Medulla oblongata (tissue), 1 donor: ENCODE data around the gene NR2E1.

ENCODE experiments used
- DNase-seq: peaks from one replicate; pipeline ENCODE4 v3.0.0-alpha.2; 2015; ENCODE audit errors: extremely low spot score

Gene NR2E1

DNA sequence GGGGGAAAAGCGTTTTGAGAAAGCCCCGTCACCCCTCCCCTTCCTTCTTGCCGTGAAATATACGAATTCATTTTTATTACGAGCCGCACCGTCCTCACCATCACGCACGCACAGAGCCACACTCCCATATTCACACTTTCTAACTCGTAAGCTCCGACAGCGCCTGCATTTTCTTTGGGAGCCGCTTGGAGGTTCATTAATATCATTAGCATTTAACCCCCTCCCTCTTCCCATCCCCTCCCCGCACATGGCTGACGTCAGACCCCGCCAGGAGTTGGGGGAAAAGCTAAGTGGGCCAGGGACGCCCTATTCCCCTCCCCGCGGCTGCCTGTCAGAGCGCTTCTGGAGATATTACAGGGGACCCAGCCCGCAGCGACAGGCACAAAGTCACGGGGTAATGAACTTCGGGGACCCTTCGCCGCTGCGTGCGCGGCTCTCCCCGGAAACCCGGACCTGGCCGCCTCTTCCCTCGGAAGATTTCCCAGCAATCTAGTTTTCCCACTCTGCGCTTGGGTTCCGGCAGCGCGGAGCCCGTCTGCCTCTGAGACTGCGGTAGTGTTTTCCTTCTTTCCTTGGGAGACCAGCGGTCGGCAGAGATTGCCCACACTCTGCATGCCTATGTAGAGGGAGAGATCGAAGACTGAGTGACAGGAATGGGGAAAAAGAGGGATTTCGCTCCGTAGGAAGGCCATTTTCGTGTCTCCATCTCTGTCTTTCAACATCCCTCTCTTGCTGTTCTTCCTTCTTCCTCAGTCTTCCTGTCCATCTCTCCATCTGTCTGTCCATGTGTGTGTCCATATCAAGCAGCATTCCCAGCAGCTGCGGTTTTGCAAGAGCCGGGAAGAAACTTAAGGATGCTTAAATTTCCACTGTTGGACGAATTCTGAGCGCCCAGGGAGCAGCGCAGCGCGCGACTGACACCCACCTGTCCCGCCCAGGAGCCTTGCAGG is at the start of gene NR2E1:
NR2E1 (plus strand) TSS at position 309 of the 950 bp plus-strand sequence. CDS start 744 bp downstream, outside the sequence.
- DNase-seq = no peak

DNA sequence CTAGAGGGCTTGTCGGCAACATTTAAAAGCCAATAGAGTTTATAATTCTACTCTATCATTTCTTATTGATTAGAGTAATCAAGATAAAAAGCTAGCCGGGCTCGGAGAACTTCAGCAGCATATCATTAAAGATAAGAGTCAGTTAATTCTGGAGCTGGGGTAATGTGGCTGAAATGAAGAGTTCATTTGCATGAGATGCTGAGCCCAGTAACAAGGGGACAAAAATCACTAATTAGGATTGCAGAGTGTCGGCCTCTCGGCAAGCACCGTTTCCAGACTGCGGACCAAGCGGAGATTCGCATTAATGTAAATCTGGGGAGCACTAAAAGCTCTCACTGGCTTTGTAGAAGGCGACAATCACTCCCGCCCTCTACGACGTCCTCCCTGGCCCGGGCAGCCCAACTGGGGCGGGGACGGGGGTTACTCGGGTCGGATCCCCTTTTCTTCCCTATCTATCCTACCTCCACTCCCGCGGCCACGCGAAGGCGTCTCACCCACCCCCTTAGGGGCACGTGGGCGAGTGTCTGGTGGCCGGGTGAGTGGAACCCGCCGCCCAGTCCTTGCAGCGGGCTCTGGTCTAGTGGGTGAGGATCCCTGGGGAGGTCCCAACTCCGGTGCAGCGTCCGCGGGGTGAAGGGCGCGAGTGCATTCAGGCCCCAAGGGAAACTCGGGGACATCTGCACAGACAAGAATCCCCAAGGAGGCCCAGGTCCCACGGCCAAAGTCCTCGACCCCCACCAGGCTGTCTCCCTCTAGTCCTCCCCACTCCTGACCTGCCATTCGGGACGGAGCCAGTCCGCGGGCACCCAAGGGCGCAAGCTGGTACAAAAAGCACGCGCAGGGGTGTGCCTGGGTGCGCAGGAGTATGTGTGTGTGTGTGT is 49.0 kb upstream of the NR2E1 start:
- no peak for DNase-seq

GRCh38 chr6:108117427-108118358 is 48.1 kb upstream of the NR2E1 start:
- no peak for DNase-seq

GRCh38 chr6:108118359-108118724 is 47.5 kb upstream of the NR2E1 start:
- no peak for DNase-seq

- no peak for DNase-seq
Measured at GRCh38 chr6:108118810-108119768, 46.7 kb upstream of the NR2E1 start.

DNA sequence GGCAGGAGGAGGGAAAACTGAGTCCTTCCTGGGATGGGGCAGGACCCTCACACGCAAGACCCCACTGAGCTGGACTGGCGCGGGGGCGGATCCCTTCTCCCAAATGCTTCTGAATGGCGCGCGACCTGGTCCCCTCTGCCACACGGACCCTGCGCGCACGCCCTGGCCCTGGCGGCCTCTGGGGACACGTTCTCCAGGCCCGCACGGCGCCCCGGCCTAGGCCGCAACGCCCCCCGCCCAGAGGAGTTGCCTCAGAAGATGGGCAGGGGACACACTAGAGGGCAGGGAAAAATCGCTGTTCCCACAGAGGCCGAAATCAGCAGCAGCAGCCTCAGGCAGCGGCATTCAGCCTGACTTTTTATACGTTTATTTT is 46.1 kb upstream of the NR2E1 start:
- DNase-seq = no peak

DNA sequence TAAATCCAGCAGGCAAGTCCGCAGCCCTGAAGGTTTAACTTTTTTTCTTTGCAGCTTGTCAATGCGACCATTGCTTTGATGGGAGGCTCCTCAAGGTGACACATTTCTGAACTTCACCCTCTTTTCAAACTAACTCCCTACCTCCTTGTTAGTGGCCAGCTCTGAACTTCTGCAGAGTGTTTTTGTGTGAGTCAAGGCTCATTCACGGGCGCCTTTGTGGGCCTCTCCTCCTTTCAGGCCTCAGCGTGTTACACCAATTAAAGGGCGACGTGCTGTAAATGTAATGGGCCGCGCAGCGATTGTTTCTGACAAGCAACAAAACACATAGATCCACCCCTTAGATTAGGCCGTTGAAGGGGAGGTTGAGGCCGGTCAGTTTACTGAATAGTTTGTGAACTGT is 45.5 kb upstream of the NR2E1 start:
- no peak for DNase-seq

- no peak for DNase-seq
Measured at GRCh38 chr6:108121612-108122011, 44.2 kb upstream of the NR2E1 start.

GRCh38 chr6:108123481-108123929 is 42.3 kb upstream of the NR2E1 start:
- no peak for DNase-seq

GRCh38 chr6:108123946-108124345 is 41.9 kb upstream of the NR2E1 start:
- DNase-seq = no peak

GRCh38 chr6:108127056-108127455 is 38.8 kb upstream of the NR2E1 start:
- DNase-seq = no peak

DNA sequence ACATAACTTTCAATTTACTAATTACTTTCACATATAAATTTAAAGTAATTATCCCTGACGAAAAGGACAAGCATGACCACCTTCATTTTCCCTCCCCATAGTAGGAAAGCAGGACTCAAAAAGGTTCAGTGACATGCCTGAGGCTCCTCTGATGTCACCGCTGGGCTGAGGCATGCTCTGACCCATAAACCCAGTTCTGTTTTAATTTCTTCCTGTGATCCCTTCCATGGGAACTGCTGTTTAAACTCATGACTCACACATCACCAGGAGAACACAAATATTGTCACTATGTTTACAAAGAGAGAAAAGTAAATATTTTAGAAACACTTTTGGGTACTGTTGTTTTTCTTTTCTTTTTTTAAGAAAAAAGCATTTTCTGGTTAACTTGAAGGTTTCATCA is 38.0 kb upstream of the NR2E1 start:
- DNase-seq = no peak

DNA sequence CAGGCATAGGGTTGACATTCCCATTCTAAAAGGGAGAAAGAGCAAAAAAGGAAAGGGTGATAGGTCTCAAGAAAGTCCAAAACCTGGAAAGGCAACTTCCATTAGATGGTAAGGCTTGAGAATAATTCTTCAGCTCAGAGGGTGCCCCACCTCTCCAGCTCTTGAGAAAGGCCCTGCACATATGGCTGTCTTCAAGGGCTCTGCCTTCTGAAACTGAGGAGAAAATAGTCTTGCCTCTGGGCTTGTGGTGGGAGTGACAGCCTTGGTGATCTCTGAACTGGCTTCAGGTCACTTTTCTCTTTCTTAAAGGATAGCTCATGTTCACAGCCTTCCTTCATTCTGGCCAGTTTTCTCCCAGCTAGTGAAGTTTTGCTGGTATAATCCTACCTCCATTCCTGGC is 35.6 kb upstream of the NR2E1 start:
- DNase-seq = no peak

DNA sequence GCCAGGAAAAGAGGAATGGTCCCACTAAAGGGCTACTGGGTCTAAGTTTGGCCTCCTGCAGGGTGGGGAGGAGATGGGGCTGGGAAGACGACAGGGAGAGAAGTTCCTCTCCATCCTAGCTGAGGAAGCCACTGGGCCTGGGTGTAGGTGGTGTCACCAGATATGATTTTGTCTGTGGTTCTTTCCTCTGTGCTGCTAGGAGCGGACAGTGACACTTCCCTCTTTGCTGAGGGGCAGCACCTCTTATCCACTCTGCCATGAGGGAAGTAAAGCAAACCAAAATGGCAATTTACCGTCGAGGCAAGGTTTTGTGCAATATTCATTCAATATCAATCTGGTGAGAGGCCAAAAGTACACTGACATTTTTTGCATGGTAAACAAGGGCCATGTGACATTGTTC is 33.0 kb upstream of the NR2E1 start:
- DNase-seq = no peak

- DNase-seq = peak; percentile 34
Measured at GRCh38 chr6:108133594-108134179, 32.1 kb upstream of the NR2E1 start.

DNA sequence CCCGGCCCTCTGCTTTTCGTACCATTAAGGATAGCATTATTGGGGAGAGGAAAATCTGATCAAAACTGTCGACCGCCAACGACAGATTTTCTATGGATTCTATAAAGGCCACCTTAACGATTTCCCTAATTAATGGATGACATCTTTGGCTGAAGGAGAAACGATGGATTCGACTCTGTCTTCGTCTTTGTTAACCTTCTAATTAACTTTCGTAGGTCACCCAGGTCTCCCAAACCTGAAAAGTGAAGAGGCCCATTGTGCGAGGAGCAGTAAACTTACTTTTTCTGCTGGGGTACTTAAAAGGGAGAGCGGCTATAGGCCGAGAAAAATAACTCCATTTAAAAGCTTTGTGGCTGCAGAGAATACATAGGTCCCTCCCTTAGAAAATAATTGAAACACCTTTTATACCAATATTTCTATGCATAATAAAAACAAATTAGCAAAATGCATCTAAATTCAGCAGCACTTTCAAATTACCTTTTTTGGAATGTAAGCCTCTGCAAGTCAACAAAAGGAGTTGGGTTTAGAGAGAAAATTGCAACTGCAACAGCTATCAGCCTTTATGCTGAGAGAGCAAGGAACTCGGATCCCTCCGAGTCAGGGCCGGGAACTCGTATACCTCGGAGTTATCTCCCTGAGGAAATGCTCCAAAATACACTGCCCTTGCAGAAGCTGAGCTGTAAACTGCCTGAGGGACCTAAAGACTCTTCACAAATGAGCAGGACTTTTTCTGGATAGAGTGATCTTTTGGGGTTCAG is 31.4 kb upstream of the NR2E1 start:
- no peak for DNase-seq

DNA sequence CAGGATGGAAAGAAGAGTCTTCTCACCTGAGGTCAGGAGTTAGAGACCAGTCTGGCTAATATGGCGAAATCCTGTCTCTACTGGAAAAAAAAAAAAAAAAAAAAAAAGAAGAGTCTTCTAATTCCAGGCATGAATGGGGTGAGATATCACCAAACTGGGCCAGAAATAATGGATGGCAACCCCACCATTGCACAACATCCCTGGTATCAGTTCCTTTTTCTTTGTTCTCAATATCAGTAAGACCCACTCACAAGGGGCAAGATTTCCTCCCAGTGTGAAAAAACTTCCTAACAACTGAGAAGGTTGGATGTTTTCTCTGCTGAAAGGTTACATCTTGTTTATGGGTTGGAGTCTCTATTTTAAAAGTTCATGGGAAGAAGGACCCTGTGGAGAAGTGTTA is 23.6 kb upstream of the NR2E1 start:
- DNase-seq = peak; percentile 78

DNA sequence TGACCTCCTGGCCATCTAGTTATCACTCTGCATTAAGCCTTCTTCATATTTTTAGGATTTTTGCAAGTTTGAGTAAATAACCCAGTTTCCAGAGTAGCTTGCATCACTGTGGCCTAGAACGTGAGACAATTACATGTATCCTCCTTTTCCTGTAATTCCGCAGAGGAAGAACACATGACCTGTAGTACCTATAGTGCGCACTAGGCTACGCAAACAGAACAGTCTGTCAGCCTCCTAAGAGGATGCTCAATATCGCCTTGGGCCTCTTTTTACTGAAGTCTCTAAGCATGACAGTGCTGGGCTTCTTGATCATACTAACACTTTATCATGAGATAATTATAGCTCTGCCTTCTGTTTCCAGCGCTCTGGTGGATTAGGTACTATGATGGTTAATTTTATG is 20.2 kb upstream of the NR2E1 start:
- DNase-seq = no peak

GRCh38 chr6:108152446-108152845 is 13.4 kb upstream of the NR2E1 start:
- no peak for DNase-seq
